HG02840 (cell line): ENCODE data around the gene LRRC45.

Experiments used
- ATAC-seq: cut with Tn5 transposase; IDR thresholded peaks from one replicate; pipeline ENCODE4 v1.9.1; 2021; ENCODE audit warnings: mild to moderate bottlenecking, moderate library complexity, moderate number of reproducible peaks; ENCODE audit not compliant: unreplicated experiment, low FRiP score

LRRC45 gene

GRCh38 chr17:82048571-82048971 is 25.5 kb downstream of the LRRC45 start:
- ATAC-seq = no peak

DNA sequence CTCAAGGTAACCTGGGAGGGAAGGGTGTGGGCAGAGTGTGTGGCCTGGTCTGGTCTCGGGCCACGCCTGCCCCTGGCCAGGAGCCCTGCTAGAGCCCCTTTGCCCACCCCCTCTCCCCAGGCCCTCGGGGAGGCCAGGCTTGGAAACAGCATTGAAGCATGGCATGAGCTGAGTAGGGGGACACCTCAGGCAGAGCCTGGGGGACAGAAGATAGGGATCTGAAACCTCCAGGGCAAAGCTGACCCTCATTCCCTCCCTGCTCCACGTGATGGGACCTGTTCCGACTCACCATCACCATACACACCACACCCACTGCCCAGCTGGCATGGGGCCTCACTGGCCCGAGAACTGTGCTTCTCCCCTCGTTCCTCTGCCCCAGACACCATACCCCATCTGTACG is 26.0 kb downstream of the LRRC45 start:
- ATAC-seq = no peak

DNA sequence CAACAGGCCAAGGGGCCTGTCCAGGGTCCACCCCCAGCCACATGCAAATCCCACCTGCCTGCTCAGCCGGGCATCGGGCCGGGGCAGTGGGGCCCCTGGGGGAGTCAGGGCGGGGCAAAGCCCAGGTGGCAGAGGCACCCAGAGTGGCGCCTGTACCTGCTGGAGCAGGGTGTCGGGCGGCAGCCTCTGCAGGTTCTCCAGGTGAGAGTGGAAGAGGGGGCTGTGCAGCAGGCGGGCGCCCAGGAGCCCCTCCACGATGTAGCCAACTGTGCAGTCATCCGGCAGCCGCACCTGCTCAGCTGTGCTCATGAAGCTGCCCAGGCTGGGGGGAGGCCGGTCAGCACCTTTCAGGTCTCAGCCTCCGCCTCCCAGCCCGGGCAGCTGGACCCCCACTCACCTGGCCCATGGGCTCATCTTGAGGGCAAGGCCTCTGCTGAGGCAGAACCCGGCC is 26.4 kb downstream of the LRRC45 start:
- no peak for ATAC-seq

DNA sequence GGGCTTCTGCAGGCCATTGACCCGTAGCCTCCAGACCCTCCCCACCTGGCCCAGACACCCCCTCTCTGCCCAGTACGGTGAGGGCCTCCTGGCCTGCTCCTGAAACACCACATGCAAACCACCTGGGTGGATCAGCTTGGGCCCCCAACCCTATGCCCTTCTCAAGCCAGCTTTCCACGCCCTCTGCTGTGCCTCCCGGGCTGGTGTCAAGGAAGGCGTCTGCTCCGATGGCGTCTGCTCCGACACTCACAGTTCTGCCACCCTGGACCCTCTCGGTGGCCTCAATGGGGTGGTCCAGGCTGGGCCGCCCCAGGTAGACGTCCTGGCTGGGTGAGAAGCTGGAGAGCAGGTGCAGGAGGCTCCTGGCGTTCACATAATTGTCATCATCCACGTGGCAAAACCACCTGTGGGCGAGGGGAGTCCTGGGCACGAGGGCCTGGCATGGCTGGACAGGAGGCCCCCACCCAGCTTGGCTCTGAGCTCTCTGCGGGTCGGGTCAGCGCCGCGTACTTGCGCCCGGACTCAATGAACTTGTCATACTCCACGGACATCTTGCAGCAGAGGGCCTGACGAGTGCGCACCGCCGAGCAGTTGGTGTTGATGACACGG is 27.2 kb downstream of the LRRC45 start:
- no peak for ATAC-seq

- no peak for ATAC-seq
These were observed 27.9 kb downstream of the LRRC45 start for GRCh38 chr17:82050761-82051641.

GRCh38 chr17:82051776-82052637 is 28.9 kb downstream of the LRRC45 start, which contains the start of the genes GPS1 and RFNG:
Gene GPS1 (plus strand): TSS chr17:82051898. CDS start chr17:82051932, 34 bp downstream.
Gene RFNG (minus strand): TSS chr17:82051811. CDS start chr17:82051766, 45 bp downstream.
- ATAC-seq = no peak

- ATAC-seq = no peak
These were observed 29.5 kb downstream of the LRRC45 start for GRCh38 chr17:82052638-82053059.

GRCh38 chr17:82053130-82053529 is 30.0 kb downstream of the LRRC45 start:
- ATAC-seq = no peak

DNA sequence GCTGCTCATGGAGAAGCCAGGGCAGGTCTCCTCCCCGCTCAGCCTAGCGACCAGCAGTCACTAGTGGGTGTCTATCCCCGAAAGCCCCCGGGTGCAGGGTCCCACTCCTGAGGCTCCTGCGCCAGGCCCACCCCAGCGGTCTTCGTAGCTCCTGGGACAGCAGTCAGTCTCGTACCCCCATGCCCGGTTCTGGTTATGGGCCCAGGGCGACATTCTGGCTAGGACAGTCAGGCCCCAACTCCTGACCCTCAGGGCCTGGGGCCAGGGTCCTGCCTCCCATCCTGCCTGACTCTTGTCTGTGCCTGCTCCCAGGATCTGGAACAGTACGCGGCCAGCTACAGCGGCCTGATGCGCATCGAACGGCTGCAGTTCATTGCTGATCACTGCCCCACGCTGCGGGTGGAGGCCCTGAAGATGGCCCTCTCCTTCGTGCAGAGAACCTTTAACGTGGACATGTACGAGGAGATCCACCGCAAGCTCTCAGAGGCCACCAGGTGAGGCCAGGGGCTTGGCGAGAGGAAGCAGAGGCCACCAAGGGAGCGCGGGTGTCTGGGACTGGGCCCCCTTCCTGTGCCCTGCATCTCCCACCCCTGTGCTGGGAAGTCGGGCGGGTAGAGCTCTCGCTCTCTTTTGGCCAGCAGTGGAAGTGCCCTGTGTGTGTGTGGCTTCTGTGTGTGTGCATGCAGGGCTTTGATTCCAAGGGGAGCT is 30.6 kb downstream of the LRRC45 start:
- ATAC-seq = no peak

DNA sequence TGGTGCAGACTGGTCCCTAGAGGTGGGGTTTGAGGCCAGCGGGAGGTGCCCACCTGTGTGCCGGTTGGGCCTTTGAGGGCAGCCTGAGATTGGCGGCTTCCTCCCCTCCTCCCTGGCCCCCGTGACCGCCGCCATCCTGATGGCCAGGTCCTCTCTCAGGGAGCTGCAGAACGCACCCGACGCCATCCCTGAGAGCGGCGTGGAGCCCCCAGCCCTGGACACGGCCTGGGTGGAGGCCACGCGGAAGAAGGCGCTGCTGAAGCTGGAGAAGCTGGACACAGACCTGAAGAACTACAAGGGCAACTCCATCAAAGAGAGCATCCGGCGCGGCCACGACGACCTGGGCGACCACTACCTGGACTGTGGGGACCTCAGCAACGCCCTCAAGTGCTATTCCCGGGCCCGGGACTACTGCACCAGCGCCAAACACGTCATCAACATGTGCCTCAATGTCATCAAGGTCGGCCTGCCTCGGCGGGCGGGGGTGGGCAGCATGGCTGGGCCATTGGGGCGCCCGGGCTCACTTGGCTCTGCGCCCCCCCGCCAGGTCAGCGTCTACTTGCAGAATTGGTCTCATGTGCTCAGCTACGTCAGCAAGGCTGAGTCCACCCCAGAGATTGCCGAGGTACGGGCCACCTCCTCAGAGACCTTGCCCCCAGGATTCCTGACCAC is 31.4 kb downstream of the LRRC45 start:
- ATAC-seq = no peak

DNA sequence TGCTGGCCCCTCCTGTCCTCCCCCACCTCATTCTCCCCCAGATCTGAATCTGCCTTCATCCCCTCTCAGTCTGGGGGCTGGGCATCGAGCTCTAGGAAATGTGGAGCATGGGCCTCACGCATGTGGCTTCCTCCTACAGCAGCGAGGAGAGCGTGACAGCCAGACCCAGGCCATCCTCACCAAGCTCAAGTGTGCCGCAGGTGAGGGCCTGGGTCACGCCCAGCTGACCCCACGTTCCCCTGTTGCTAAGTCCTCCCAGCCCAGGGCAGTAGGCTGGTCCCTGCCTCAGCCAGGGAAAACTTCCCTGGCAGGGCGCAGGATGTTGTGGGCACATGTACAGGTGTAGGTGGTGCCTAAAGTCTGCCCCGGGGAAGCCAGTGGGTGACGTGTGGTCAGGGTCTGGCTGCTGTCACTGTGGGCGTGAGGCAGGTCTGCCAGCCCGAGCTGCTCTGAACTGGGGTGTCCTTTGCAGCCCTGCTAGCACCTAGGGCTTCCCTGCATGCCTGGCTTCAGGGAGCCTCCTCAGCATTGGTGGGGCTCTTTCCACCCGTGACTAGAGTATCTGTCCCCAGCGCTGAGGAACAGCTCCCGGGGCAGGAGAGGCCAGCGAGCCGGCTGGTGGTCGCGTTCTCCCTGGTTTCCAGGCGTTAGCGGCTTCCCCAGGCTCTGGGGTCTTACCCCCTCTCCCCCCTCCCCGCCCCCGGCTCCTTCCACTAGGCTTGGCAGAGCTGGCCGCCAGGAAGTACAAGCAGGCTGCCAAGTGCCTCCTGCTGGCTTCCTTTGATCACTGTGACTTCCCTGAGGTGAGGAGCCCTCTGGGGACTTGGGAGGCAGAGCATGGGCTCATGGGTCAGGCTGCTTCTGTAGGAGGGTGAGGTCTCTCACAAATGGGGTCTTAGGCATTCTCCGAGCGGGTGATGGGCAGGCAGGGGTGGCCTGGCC is 32.2 kb downstream of the LRRC45 start:
- no peak for ATAC-seq

GRCh38 chr17:82055965-82056728 is 33.0 kb downstream of the LRRC45 start:
- ATAC-seq = no peak

DNA sequence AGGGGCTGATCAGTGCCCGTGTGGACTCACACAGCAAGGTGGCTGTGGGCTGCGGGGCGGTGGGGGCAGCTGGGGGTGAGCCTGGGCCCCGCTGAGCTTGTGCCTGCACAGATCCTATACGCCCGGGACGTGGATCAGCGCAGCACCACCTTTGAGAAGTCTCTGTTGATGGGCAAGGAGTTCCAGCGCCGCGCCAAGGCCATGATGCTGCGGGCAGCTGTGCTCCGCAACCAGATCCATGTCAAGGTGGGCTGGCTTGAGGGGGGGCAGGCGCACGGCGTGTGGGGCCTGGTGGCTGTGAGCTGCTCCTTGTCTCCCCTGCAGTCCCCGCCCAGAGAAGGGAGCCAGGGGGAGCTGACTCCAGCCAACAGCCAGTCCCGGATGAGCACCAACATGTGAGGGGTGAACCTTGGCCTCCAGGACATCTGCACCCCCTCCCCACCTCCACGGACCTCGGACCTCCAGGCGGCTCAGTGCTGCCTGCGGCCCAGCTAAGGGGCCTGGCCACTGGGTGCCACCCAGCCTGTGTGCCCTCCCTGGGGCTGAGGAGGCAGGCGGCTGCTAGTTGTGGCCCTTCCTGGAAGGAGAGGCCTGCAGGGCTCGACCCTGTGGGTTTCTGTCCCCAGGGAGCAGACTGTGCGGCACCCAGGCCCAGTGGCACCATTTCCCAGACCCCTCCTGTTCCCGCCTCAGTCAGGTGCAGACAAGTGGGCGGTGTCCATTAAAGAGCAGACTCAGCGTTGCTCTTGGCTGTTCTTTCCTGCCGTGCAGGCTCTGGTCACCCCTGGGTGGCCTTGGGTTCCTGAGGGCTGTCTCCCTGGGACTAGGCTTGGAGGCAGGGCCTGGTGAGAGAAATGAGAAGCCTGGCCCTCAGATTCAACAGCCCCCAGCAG is 33.9 kb downstream of the LRRC45 start:
- ATAC-seq = no peak

DNA sequence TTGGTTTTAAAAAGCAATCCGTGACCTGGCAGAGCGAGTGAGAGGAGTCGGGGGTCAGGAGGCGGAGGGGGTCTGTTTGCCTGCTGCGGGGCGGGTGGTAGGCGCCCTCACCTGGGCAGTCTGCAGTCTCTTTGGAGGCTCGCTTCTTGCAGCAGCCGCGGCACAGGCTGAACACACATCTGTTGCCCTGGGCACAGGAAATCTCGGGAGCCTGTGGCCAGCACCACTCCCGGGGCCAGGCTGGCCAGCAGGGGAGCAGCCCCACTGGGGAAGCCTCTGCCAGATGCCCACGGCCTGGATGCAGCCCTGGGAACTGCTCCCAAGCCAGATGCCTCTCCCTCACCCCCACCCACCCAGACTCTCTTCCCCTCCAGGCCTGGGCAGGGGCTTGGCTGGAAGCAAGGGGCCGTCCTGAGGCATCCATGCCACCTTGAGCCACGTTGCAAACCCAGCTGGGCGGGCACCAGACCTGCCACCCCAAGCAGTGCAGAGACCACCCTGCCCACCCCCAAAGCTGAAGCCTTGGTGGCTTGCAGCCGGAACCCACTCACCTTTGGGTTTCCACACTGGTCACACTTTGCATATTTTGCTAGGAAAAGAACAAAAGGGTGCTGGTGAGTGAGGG is 35.2 kb downstream of the LRRC45 start:
- no peak for ATAC-seq

DNA sequence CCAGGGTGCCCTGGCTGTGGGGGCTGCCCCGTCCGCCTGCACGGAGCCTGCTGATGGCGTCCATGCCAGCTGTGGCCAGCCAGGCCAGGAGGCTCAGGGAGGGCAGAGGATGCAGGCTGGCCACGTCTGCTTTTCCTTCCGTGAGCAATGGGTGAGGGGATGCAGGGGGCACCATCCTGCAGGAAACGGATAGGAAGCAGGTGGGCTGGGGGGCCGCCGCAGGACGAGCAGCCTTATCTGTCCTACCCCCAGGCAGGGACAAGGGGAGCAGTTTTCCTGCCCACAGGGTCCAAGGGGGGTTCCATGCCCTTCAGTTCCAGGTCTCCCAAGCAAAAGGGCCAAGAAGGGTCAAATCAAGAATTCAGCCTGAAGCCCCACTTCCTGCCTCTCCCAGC is 35.7 kb downstream of the LRRC45 start:
- no peak for ATAC-seq

DNA sequence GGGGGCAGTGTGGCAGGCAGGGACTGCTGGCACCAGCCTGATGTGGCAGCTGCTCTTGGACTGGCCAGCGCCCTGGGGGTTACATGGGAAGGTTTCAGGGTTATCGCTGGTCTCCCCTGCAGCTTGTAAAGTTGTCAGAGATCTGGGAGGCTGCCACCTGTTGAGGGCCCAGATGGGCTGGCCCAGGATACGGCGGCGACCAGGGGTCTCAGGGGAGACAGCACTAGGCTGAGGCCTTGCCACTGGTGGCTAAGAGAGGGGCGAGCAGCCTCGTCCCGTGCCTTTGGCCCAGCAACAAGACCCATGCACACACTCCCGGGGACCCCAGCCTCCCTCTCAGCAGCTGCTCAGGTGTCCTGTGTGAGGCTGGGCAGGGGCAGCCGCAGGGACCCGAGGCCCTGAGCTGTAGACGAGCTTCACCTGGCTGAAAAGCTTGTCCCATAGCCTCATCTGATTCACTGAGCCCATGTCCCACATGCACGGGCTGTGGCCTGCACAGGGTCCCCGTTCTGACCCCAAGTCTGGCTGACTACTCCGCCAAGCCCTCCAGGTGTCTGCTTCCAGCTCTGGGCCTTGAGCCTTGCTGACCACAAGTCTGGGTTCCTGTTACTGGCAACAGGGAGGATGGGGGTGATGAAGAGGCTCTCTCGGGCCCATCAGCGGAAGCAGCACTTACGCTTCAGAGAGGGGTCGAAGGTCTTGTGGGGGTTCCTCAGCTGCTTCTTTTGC is 36.3 kb downstream of the LRRC45 start:
- no peak for ATAC-seq
